Transverse colon (tissue), 3 donors: ENCODE measurements around the gene LRRC63.

Experiments
- EP300 ChIP-seq: sonication (generic); formaldehyde crosslinking; IDR thresholded peaks from one replicate; pipeline ENCODE4 v1.6.1; 2017; ENCODE audit warnings: antibody characterized with exemption, low read depth
- POLR2AphosphoS5 ChIP-seq, 3 donors: sonication (generic); formaldehyde crosslinking; IDR thresholded peaks; one replicate each; pipeline ENCODE4 v1.6.1; 2016; ENCODE audit warnings: antibody characterized with exemption in 3 of 3

DNA sequence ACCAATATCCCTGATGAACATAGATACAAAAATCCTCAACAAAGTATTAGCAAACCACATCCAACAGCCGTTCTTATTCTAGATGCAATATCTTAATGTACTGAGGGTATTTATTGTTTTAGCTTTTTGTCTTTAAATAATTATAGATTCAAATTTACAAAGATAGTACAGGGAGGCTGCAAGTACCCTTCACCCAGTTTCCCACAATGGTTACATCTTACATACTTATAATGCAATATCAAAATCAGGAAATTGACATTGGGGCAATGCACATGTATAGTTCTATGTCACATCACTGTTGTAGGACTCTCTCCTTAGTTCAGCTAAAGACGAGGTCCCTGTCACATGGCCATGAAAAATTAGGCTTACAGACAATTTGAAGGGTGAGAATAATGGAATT, 99.5 kb downstream of the LRRC63 start:
- TF ChIP-seq POLR2AphosphoS5 (IDR thresholded peaks at IDR 0.05) (no peak), EP300 (no peak)
